GM06990 (cell line): ENCODE data around the gene MGAT5.

ENCODE experiments used
- DNase-seq: peaks from one replicate; pipeline ENCODE4 v3.0.0-alpha.2; 2011; ENCODE audit not compliant: insufficient read length; ENCODE audit errors: extremely low read depth
- H3K27me3 ChIP-seq: replicated peaks from 2 replicates; pipeline ENCODE4 v1.6.0; 2011; ENCODE audit warnings: low read length; ENCODE audit not compliant: control insufficient read depth, insufficient read depth
- H3K36me3 ChIP-seq: 2 replicates; pipeline ENCODE4 v1.5.1; 2011; ENCODE audit warnings: low read length; ENCODE audit not compliant: control insufficient read depth, insufficient read depth
- H3K4me3 ChIP-seq: replicated peaks from 2 replicates; pipeline ENCODE4 v1.5.1; 2011; ENCODE audit warnings: low read depth, mild to moderate bottlenecking, control low read depth, low read length
- TF ChIP-seq, protein P1 (sequence below): IDR thresholded peaks from 2 replicates; pipeline ENCODE4 v1.5.1; 2011; ENCODE audit warnings: low read length, control low read depth, mild to moderate bottlenecking, inconsistent platforms; ENCODE audit not compliant: insufficient read depth, poor library complexity, severe bottlenecking

Gene MGAT5

DNA sequence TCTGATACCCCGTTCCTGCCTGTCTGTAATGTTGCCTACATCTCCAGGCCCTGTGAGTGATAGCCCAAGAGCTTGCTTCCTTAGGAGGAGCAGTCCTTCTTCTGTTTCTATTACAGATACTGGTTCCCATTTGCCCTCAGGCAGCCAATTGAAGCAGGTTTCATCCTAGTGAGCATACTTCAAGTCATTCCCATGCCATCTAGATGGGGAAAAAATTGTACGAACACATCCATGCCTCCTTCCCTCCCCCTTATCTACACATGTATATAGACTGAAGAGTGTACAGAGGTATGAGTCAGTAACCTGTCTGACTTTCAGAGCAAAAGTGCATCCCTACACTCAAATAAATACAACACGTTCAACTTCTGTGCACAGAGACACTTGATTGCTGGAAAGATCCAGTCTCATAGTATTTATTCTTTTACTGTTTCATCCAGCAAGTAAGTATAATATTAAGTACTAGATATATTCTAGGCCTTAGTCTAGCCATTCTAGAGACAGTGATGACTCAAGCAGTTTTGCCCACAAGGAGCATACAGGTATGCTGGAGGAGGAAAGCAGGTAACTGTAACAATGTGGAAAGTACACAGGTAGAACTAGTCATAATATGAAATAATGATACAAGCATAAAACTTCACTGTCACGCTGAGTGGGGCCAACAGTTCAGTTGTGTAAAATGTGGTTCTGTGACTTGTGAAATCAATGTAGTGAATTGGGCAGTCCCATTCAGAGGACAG lies 153.4 kb downstream of the MGAT5 start:
- no peaks in the 10 kb centered on the region for H3K27me3 ChIP-seq
- peaks cover 6% of the 10 kb centered on the region for H3K36me3 ChIP-seq
- DNase-seq: no peak
- H3K4me3 ChIP-seq: no peak overlapping the region
- TF ChIP-seq, protein P1, sequence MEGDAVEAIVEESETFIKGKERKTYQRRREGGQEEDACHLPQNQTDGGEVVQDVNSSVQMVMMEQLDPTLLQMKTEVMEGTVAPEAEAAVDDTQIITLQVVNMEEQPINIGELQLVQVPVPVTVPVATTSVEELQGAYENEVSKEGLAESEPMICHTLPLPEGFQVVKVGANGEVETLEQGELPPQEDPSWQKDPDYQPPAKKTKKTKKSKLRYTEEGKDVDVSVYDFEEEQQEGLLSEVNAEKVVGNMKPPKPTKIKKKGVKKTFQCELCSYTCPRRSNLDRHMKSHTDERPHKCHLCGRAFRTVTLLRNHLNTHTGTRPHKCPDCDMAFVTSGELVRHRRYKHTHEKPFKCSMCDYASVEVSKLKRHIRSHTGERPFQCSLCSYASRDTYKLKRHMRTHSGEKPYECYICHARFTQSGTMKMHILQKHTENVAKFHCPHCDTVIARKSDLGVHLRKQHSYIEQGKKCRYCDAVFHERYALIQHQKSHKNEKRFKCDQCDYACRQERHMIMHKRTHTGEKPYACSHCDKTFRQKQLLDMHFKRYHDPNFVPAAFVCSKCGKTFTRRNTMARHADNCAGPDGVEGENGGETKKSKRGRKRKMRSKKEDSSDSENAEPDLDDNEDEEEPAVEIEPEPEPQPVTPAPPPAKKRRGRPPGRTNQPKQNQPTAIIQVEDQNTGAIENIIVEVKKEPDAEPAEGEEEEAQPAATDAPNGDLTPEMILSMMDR: no peak

DNA sequence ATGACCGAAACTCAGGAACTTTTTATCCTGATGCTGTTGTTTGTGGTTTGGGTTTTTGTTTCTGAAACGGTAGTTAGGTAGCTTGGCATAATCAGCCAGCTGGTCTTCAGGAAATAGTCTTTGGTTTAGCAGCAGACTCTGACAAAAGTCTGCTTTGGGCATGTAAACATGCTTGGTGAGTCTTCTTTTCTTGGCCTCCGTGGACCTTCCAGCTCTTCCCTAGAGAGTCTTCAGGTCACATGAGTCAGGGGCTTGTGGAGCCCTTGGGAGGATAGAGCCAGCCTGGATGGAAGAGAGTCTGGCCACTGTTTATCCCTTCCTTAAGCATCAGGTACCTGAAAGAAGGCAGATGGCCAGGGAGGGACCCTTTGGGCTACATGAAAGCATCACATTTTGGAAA lies 154.5 kb downstream of the MGAT5 start:
- no peak for DNase-seq
- peaks cover 9% of the 10 kb centered on the region for H3K36me3 ChIP-seq
- H3K4me3 ChIP-seq: no peak overlapping the region
- no peaks in the 10 kb centered on the region for H3K27me3 ChIP-seq
- TF ChIP-seq, protein P1: no peak

DNA sequence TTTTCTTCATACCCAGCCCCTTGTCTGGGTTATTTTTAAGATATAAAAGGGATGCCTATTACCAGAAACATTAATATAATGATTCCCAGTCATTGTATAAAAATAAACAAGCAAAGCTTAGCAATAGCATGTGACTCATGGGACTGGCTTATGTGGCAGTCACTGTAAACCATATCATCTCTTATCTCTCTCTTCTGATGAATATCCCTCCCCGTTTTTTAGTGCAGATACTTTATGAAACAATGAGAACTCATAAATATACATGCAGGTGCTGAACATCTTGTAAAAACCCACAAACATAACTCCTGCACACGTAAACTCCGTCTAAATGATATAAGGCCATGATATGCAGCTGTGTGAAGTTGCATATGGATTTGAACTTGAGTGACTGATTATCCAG lies 154.9 kb downstream of the MGAT5 start:
- Histone ChIP-seq H3K36me3 (peaks cover 8% of the 10 kb centered on the region), H3K4me3 (no peak overlapping the region), H3K27me3 (no peaks in the 10 kb centered on the region)
- DNase-seq: no peak
- TF ChIP-seq, protein P1: no peak

DNA sequence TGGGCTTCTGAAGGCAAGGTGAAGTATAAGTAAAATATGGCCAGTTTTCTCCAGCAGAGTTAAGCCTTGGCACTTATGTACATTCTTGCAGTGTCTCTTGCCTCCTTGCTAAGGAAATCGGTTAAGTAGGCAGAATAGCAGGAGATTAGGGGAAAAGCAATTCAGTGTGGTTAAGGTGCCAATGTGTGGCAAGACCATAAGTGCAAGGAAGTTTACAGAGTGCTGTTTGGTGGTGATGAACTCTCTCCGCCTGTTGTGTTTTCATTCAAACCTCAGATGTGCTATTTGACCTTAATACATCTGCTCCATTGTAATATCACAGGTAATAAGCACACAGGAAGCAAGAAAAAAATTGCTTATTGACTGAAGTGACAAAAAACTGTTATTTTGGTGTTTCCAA lies 156.1 kb downstream of the MGAT5 start:
- TF ChIP-seq, protein P1: no peak
- no peak overlapping the region for H3K4me3 ChIP-seq
- H3K36me3 ChIP-seq: peaks cover 7% of the 10 kb centered on the region
- no peaks in the 10 kb centered on the region for H3K27me3 ChIP-seq
- DNase-seq: no peak

DNA sequence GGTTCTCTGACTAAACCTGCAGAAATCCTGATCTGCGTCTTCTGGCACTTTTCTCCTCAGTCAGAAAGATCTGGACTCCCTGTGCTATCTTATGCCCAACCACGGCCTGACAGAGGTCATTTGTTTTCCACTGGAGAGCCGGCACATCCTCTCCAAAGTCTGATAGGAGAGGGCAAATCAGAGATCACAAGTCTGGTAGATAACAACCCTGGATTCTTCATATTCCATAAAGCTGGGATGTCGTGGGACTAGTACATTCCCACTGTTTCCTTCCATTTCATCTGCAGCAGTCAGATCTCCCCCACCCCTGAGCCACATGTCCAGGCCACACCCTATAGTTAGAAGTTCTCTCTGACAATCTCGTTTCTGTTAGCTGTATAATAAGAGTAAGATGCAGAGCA lies 157.0 kb downstream of the MGAT5 start:
- no peaks in the 10 kb centered on the region for H3K27me3 ChIP-seq
- TF ChIP-seq, protein P1: no peak
- H3K4me3 ChIP-seq: no peak overlapping the region
- peaks cover 7% of the 10 kb centered on the region for H3K36me3 ChIP-seq
- no peak for DNase-seq
